ENCODE data around the gene NR2F2.

DNA sequence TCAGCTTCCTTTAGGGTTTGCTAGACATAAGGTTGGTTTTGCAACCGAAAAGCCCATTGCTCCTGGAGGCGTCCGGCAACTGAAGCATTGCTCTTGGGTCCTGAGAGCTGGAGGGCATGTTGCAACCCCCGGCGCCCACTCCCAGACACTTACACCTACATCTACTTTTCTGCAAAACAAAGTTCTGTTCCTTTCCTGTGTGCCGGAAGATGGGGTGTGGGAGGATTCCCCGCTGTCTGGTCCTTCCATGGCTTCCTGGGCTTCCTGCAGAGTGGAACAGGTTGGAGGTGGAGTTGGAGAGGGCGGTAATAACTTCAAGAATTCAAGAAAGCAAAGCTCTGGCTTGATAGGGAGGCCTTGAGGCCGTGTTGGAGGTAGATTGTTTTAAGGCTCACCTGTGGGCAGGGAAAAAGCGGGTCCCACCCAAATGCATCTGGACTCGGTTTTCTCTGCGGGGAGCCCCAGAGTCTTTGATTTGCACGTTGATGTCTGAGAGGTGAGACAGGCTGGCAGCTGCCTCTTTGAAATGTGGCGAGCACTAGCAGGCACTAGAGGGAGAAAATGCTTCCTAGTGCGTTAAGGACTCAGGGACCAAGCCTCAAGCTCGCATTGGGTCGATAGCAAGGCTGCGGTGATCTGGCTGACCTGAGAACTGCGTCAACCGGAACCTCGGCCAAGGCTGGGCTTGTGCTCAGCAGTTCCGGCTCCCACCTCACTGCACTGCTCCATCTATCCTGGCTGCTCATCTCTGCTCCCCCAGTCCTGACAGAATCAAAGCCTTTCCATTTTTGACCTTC, 39.5 kb downstream of the NR2F2 start:
- no peak for TF ChIP-seq POLR2AphosphoS5 (IDR thresholded peaks at IDR 0.05; ENCODE audit: low read depth, low read length)
- no peak for TF ChIP-seq POLR2A (IDR thresholded peaks at IDR 0.05; ENCODE audit: low read depth, low read length)
- no peak for TF ChIP-seq TAF1 (IDR thresholded peaks at IDR 0.05; ENCODE audit: low read depth, low read length)
- no peak for TF ChIP-seq SPI1 (IDR thresholded peaks at IDR 0.05; ENCODE audit: low read depth, low read length)
- TF ChIP-seq POU2F2 (IDR thresholded peaks at IDR 0.05; ENCODE audit: low read depth, low read length): no peak
